ENCODE measurements around the gene PACRG.
A peak's percentile ranks its signal among the peaks of the same experiment; 100 is the strongest.

Gene PACRG

DNA sequence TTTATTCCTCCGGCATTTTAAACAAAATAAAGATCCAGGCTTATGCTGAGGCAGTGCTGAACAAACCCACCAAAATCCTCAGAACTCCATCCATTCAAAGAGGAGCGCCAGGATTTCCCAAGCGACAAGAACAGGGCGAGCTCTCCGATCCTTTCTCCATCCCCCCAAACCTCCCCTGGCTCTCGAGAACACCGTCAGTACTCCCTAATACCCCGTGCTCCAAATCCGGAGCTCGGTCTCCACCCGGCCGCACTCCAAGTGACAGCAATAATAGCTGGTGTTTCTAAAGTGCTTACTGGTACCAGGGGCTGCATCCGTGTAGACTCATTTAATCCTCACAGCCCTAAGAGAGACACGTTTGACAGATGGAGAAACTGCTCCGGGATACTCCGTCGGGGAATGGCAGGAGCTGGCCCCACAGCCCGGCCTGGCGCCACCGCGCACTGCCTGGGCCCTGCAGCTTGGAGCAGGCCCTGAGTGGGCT lies 409.7 kb downstream of the PACRG start:
- DNase-seq (ENCODE audit: low spot score): no peak

DNA sequence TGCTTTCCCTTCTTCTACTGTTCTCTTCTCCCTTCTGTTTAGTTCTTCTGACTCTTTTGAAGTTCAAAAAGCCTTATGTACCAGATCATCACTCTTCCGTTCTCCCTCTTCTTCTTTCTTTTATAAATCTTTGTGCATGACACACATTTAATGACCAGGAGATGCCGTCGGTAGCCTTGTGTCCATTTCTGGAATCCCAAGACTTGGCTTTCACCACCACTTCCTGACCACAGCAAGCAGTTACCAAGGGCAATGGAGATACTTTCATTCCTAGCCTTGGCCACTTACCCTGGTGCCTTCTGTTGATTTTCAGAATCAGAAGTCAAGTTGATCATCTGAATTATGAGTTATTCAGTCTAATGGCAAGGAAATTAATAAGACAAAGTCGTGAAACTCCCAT lies 418.3 kb downstream of the PACRG start:
- no peak for DNase-seq (ENCODE audit: low spot score)

DNA sequence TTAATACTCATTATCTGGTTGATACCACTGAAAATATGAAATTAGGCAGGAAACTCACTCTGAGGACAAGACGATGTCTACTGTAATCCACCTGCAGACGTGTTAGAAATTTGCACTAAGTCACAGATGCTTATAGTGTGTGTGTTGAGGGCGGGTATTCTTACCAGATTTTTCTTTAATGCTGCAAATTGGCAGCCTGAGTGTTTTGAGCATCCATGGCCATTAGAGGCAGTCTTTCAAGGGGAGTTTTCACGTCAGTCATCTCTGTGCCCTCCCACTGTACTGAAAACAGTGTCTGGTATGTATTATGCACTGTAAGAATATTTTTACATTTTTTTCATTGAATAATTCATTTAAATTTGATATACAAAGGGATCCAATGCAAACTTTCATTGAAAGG lies 420.2 kb downstream of the PACRG start:
- DNase-seq (ENCODE audit: low spot score): peak; percentile 87

- peak; percentile 80 for DNase-seq (ENCODE audit: low spot score)
Observed at GRCh38 chr6:163148451-163149278, 420.9 kb downstream of the PACRG start.

GRCh38 chr6:163149279-163149848 lies 421.6 kb downstream of the PACRG start:
- DNase-seq (ENCODE audit: low spot score): no peak

DNA sequence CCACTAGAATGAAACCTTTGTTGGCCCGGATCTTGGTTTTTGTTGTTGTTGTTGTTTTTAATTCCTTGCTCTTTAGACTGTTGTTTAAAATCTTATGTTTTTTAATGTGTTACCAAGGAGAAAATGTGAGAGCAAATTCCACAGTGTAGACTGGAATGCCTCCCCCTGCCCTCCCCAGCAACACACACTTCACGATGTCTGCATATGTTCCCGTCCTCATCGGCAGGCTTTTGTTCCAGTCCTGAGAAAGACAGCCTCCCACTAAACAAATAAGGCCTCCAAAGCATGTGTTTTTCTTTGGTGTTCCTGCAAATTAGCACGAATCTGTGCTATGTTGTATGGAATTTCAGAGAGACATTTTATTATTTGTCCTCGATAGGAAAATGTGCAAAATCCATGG lies 423.4 kb downstream of the PACRG start:
- peak; percentile 70 for DNase-seq (ENCODE audit: low spot score)

- no peak for DNase-seq (ENCODE audit: low spot score)
Observed at GRCh38 chr6:163152701-163153100, 424.9 kb downstream of the PACRG start.

- DNase-seq (ENCODE audit: low spot score): no peak
Observed at GRCh38 chr6:163159110-163159509, 431.3 kb downstream of the PACRG start.

DNA sequence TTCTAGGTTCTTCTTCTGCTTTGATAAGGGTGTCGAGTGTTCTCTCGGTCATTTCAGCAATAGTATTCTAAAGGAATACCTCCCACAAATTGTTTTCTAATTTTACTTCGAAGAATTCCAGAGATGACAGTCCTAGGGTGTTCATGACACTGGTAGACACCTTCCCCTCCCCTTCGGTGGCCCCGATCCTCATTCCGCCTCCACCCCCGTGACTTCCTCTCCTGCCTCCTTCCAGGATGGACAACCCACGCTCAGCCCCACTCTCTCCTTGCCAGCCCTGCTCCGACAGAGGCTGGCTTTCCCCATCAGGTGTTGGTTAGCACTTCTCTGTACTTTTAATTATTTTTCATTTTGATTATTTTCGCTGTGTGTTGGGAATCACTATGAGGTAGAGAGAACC lies 431.9 kb downstream of the PACRG start:
- no peak for DNase-seq (ENCODE audit: low spot score)

GRCh38 chr6:163162007-163162873 lies 434.5 kb downstream of the PACRG start:
- no peak for DNase-seq (ENCODE audit: low spot score)

DNA sequence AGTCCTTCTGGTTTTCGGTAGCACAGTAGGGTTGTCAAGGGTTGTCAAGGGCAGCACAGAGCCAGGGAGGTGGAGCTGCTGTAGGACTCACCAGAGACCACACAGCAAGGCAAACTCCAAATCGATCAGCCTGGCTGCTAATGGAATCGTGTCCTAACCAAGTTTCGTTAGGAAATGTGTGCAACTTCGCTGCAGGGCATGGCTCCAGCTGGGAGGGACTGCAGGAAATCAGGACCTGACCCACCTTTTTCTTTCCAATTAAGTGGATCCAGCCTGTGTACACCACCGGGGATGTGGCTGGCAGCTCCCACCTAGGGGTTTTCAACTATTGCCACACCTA lies 435.1 kb downstream of the PACRG start:
- no peak for DNase-seq (ENCODE audit: low spot score)

DNA sequence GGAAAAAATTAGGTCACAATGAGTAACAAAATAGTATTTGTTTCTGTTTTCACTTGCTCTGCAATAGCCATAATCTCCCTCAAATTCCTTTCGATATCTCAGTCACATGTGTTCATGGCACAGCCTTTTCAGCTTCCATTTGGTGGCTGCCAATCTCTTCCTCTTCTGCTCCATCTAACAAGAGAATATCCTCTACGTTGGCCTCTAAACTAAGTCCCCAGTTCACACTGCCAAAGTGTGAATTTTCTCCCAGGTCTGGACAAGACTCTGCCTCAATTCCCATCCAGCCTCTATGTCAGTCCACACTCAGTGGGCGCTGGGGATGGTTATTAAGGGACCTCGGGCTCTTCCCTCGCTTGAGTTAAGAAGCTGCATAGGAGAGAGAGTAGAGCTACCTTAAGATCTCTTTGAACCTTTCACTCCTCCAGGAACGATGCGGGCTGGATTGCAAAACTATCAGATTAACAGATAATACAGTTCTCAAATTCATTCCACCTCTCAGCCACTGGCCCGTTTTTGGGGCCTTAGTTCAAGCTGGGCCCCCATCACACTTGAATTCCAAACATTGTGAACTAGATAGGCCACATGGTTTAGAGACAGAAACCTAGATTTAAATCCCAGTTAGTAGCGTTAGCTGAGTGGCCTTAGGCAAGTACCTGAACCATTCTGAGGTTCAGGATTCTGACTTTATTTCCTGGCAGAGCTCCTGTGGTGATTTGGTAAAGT lies 436.6 kb downstream of the PACRG start:
- no peak for DNase-seq (ENCODE audit: low spot score)

GRCh38 chr6:163165155-163165910 lies 437.6 kb downstream of the PACRG start:
- DNase-seq (ENCODE audit: low spot score): no peak

GRCh38 chr6:163165922-163166321 lies 438.1 kb downstream of the PACRG start:
- DNase-seq (ENCODE audit: low spot score): peak; percentile 95

- no peak for DNase-seq (ENCODE audit: low spot score)
Observed at GRCh38 chr6:163166507-163166906, 438.7 kb downstream of the PACRG start.

GRCh38 chr6:163169521-163169920 lies 441.7 kb downstream of the PACRG start:
- DNase-seq (ENCODE audit: low spot score): no peak

- no peak for DNase-seq (ENCODE audit: low spot score)
Observed at GRCh38 chr6:163170294-163170883, 442.6 kb downstream of the PACRG start.

GRCh38 chr6:163173741-163174140 lies 446.0 kb downstream of the PACRG start:
- no peak for DNase-seq (ENCODE audit: low spot score)

GRCh38 chr6:163175301-163175700 lies 447.5 kb downstream of the PACRG start:
- DNase-seq (ENCODE audit: low spot score): no peak

GRCh38 chr6:163176097-163176496 lies 448.3 kb downstream of the PACRG start:
- no peak for DNase-seq (ENCODE audit: low spot score)

- no peak for DNase-seq (ENCODE audit: low spot score)
Observed at GRCh38 chr6:163177007-163177406, 449.2 kb downstream of the PACRG start.
